ENCODE results near the gene ZSCAN22.

ZSCAN22 gene

DNA sequence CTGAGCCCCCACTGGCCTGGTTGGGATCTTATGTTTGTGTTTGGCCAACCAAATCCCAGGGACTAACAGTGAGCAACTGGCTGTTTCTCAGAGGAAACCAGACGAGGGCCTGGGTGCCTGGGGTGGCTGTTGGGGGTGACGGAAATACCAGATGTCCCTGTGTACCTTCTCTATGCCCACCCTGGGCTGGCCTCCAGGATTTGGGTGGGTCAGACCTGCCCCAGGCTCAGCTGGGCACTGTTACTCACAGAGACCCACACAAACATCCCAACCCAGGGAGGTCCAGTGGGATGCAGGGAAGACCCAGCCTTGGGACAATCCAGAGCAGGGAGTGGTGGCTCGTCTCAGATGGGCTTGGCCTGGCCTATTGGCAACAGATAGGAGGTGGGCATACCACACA is 8.8 kb downstream of the ZSCAN22 start:
- Histone ChIP-seq H3K36me3 (ENCODE audit: control insufficient read depth in 1 of 2, insufficient read depth in 2 of 2, low read length in 2 of 2) (peaks cover 31 to 49% of the 10 kb centered on the region in 2 experiments), H3K9me3 (ENCODE audit: insufficient read depth, low read depth, low read length) (peaks cover 10% of the 10 kb centered on the region), H2AK5ac (ENCODE audit: low read length) (no peak overlapping the region), H2BK120ac (ENCODE audit: insufficient read depth, low read length, poor library complexity) (no peak overlapping the region), H3K9ac (ENCODE audit: low read length) (no peak overlapping the region), H3K4me1 (ENCODE audit: control insufficient read depth in 1 of 2, insufficient read depth in 2 of 2, low read length in 2 of 2) (no peaks in the 10 kb centered on the region), H2AFZ (ENCODE audit: insufficient read depth, low read length, poor library complexity) (no peak overlapping the region), H3K4me3 (ENCODE audit: low read depth, low read length) (no peak overlapping the region), H3K23ac (ENCODE audit: low read length) (no peak overlapping the region), H4K12ac (ENCODE audit: low read depth, low read length) (no peak overlapping the region), H2BK5ac (ENCODE audit: low read depth, low read length, poor library complexity) (no peak overlapping the region), H3K79me2 (ENCODE audit: control insufficient read depth, insufficient read depth, low read length, poor library complexity) (no peaks in the 10 kb centered on the region), H3K27ac (ENCODE audit: low read depth, low read length) (no peak overlapping the region), H3K79me1 (ENCODE audit: low read length) (no peaks in the 10 kb centered on the region), H3K4me2 (ENCODE audit: low read length) (no peak overlapping the region), H3K14ac (ENCODE audit: low read length) (no peak overlapping the region), H4K91ac (ENCODE audit: low read depth, low read length) (no peak overlapping the region), H4K8ac (ENCODE audit: low read depth, low read length) (no peak overlapping the region), H3K4ac (ENCODE audit: low read depth, low read length) (no peak overlapping the region), H3K18ac (ENCODE audit: low read length) (no peak overlapping the region), H3K27me3 (ENCODE audit: insufficient read depth, low read length) (no peaks in the 10 kb centered on the region), H2BK12ac (ENCODE audit: low read length) (no peak overlapping the region)
- WGBS (ENCODE audit: extremely low coverage, insufficient coverage, insufficient read length), result no CpG with 5 or more reads among the region's 3 CpGs
- DNase-seq, result no peak

DNA sequence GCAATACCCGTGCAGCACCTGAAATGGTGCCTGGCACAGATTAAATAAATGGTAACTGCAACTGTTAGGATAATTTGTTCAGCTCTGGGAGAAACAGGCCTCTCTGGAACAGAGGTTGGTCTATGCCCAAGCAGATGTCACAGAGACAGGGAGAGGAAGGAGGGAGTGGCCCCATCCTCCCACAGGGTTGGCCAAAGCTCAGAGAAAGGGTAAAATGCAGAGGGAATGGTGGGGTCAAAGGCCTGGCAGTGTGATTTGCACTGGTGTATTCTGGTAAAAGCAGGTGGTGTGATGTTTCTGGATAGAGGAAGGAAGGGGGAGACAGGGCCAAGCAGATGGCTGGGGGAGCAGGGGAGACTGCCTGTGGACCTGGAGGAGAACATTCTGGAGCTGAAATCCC is 9.4 kb downstream of the ZSCAN22 start:
- H3K79me2 ChIP-seq (ENCODE audit: control insufficient read depth, insufficient read depth, low read length, poor library complexity), result no peaks in the 10 kb centered on the region
- H2AFZ ChIP-seq (ENCODE audit: insufficient read depth, low read length, poor library complexity), result no peak overlapping the region
- H3K4me2 ChIP-seq (ENCODE audit: low read length), result no peak overlapping the region
- no peak overlapping the region for H4K12ac ChIP-seq (ENCODE audit: low read depth, low read length)
- H2AK5ac ChIP-seq (ENCODE audit: low read length), result no peak overlapping the region
- H3K23ac ChIP-seq (ENCODE audit: low read length), result no peak overlapping the region
- H3K27ac ChIP-seq (ENCODE audit: low read depth, low read length), result no peak overlapping the region
- no CpG with 5 or more reads among the region's 1 CpG for WGBS (ENCODE audit: extremely low coverage, insufficient coverage, insufficient read length)
- H3K9me3 ChIP-seq (ENCODE audit: insufficient read depth, low read depth, low read length), result peaks cover 10% of the 10 kb centered on the region
- no peaks in the 10 kb centered on the region for H3K79me1 ChIP-seq (ENCODE audit: low read length)
- H4K8ac ChIP-seq (ENCODE audit: low read depth, low read length), result no peak overlapping the region
- H3K4ac ChIP-seq (ENCODE audit: low read depth, low read length), result no peak overlapping the region
- no peaks in the 10 kb centered on the region for H3K27me3 ChIP-seq (ENCODE audit: insufficient read depth, low read length)
- no peak overlapping the region for H4K91ac ChIP-seq (ENCODE audit: low read depth, low read length)
- no peak overlapping the region for H2BK120ac ChIP-seq (ENCODE audit: insufficient read depth, low read length, poor library complexity)
- no peak overlapping the region for H2BK5ac ChIP-seq (ENCODE audit: low read depth, low read length, poor library complexity)
- no peaks in the 10 kb centered on the region for H3K4me1 ChIP-seq (ENCODE audit: control insufficient read depth in 1 of 2, insufficient read depth in 2 of 2, low read length in 2 of 2)
- H3K36me3 ChIP-seq (ENCODE audit: control insufficient read depth in 1 of 2, insufficient read depth in 2 of 2, low read length in 2 of 2), result peaks cover 34 to 49% of the 10 kb centered on the region in 2 experiments
- H3K18ac ChIP-seq (ENCODE audit: low read length), result no peak overlapping the region
- no peak for DNase-seq
- H3K14ac ChIP-seq (ENCODE audit: low read length), result no peak overlapping the region
- no peak overlapping the region for H3K9ac ChIP-seq (ENCODE audit: low read length)
- no peak overlapping the region for H3K4me3 ChIP-seq (ENCODE audit: low read depth, low read length)
- no peak overlapping the region for H2BK12ac ChIP-seq (ENCODE audit: low read length)

DNA sequence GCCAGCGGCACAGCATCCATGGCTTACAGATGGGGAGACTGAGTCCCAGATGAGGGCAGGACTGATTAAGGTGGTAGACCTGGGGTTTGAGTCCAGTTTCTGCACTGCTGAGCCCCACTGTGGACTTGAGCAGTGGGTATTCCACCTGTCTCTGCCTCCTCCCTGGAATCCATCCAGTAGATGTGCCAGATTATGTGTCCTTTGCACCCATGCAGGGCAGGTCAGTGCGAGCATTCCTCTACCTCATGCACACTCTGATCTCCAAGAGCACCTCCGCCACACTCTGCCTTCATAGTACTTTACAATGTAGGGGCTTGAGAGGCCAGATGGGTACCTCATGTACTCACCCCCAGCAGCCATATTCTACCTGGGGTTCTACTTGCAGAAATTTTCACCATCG is 10.0 kb downstream of the ZSCAN22 start:
- peaks cover 12% of the 10 kb centered on the region for H3K9me3 ChIP-seq (ENCODE audit: insufficient read depth, low read depth, low read length)
- no peaks in the 10 kb centered on the region for H3K27me3 ChIP-seq (ENCODE audit: insufficient read depth, low read length)
- H3K9ac ChIP-seq (ENCODE audit: low read length), result no peak overlapping the region
- H3K79me2 ChIP-seq (ENCODE audit: control insufficient read depth, insufficient read depth, low read length, poor library complexity), result no peaks in the 10 kb centered on the region
- H4K91ac ChIP-seq (ENCODE audit: low read depth, low read length), result no peak overlapping the region
- no peak overlapping the region for H2BK5ac ChIP-seq (ENCODE audit: low read depth, low read length, poor library complexity)
- no peak overlapping the region for H3K4me2 ChIP-seq (ENCODE audit: low read length)
- no peaks in the 10 kb centered on the region for H3K79me1 ChIP-seq (ENCODE audit: low read length)
- H4K12ac ChIP-seq (ENCODE audit: low read depth, low read length), result no peak overlapping the region
- H3K36me3 ChIP-seq (ENCODE audit: control insufficient read depth in 1 of 2, insufficient read depth in 2 of 2, low read length in 2 of 2), result peaks cover 34 to 49% of the 10 kb centered on the region in 2 experiments
- no peak overlapping the region for H3K4ac ChIP-seq (ENCODE audit: low read depth, low read length)
- H2BK12ac ChIP-seq (ENCODE audit: low read length), result no peak overlapping the region
- DNase-seq, result no peak
- H2AK5ac ChIP-seq (ENCODE audit: low read length), result no peak overlapping the region
- no peak overlapping the region for H2AFZ ChIP-seq (ENCODE audit: insufficient read depth, low read length, poor library complexity)
- no peak overlapping the region for H2BK120ac ChIP-seq (ENCODE audit: insufficient read depth, low read length, poor library complexity)
- no peak overlapping the region for H4K8ac ChIP-seq (ENCODE audit: low read depth, low read length)
- no peak overlapping the region for H3K4me3 ChIP-seq (ENCODE audit: low read depth, low read length)
- no peak overlapping the region for H3K18ac ChIP-seq (ENCODE audit: low read length)
- no peak overlapping the region for H3K23ac ChIP-seq (ENCODE audit: low read length)
- no peak overlapping the region for H3K14ac ChIP-seq (ENCODE audit: low read length)
- no peak overlapping the region for H3K27ac ChIP-seq (ENCODE audit: low read depth, low read length)
- H3K4me1 ChIP-seq (ENCODE audit: control insufficient read depth in 1 of 2, insufficient read depth in 2 of 2, low read length in 2 of 2), result no peaks in the 10 kb centered on the region
- no CpG with 5 or more reads among the region's 4 CpGs for WGBS (ENCODE audit: extremely low coverage, insufficient coverage, insufficient read length)

DNA sequence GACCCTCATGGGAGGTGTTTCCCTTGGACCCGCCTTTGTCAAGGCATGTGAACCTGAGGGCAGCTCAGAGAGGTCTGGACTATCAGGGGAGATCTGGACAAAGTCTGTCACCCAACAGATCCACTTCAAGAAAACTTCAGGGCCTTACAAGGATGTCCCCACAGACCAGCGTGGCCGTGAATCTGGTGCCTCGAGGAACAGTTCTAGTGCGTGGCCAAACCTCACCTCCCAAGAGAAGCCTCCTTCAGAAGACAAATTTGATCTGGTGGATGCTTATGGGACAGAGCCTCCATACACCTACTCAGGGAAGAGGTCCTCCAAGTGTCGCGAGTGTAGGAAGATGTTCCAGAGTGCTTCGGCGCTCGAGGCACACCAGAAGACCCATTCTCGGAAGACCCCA is 11.5 kb downstream of the ZSCAN22 start:
- Histone ChIP-seq H4K91ac (ENCODE audit: low read depth, low read length) (no peak overlapping the region), H3K14ac (ENCODE audit: low read length) (no peak overlapping the region), H3K9me3 (ENCODE audit: insufficient read depth, low read depth, low read length) (peaks cover 12% of the 10 kb centered on the region), H4K8ac (ENCODE audit: low read depth, low read length) (no peak overlapping the region), H3K79me1 (ENCODE audit: low read length) (no peaks in the 10 kb centered on the region), H3K23ac (ENCODE audit: low read length) (no peak overlapping the region), H2AK5ac (ENCODE audit: low read length) (no peak overlapping the region), H2BK12ac (ENCODE audit: low read length) (no peak overlapping the region), H4K12ac (ENCODE audit: low read depth, low read length) (no peak overlapping the region), H3K27ac (ENCODE audit: low read depth, low read length) (no peak overlapping the region), H3K36me3 (ENCODE audit: control insufficient read depth in 1 of 2, insufficient read depth in 2 of 2, low read length in 2 of 2) (peaks cover 34 to 49% of the 10 kb centered on the region in 2 experiments), H2BK120ac (ENCODE audit: insufficient read depth, low read length, poor library complexity) (no peak overlapping the region), H3K79me2 (ENCODE audit: control insufficient read depth, insufficient read depth, low read length, poor library complexity) (no peaks in the 10 kb centered on the region), H3K4me1 (ENCODE audit: control insufficient read depth in 1 of 2, insufficient read depth in 2 of 2, low read length in 2 of 2) (no peaks in the 10 kb centered on the region), H3K27me3 (ENCODE audit: insufficient read depth, low read length) (no peaks in the 10 kb centered on the region), H3K9ac (ENCODE audit: low read length) (no peak overlapping the region), H3K18ac (ENCODE audit: low read length) (no peak overlapping the region), H2BK5ac (ENCODE audit: low read depth, low read length, poor library complexity) (no peak overlapping the region), H3K4ac (ENCODE audit: low read depth, low read length) (no peak overlapping the region), H3K4me3 (ENCODE audit: low read depth, low read length) (no peak overlapping the region), H2AFZ (ENCODE audit: insufficient read depth, low read length, poor library complexity) (no peak overlapping the region), H3K4me2 (ENCODE audit: low read length) (no peak overlapping the region)
- no peak for DNase-seq
- no CpG with 5 or more reads among the region's 11 CpGs for WGBS (ENCODE audit: extremely low coverage, insufficient coverage, insufficient read length)

All from trophoblast cell (in vitro differentiated cells and primary cell).